PC-9 (cell line): Measurements from ENCODE around the gene NALCN. TPM values are rescaled to one million over a fixed set of nuclear protein-coding genes. Genes with fewer than 3 reads are reported as not detected.
A peak's percentile ranks its signal among the peaks of the same experiment; 100 is the strongest.

Source experiments
- BruUV-seq: library from RNA; stranded (reverse); fragments of 400-500 nt; replicated peaks from 2 replicates; lab custom pipeline; 2021; lab: Mats Ljungman, UMichigan
- CTCF ChIA-PET: fragments of 300-600 bp; sonication (Branson Sonifier 250); formaldehyde crosslinking; loops from one replicate; lab custom pipeline; 2022; ENCODE audit warnings: antibody characterized with exemption; lab: Charles Lee
- POLR2A ChIA-PET: fragments of 300-600 bp; sonication (Branson Sonifier 250); formaldehyde crosslinking; loops from one replicate; lab custom pipeline; 2022; ENCODE audit warnings: antibody characterized with exemption; ENCODE audit not compliant: unreplicated experiment; lab: Charles Lee
- DNase-seq, 2 experiments: peaks; one replicate each; pipeline versions ENCODE4 v3.0.0 to v3.0.0-alpha.2; 2015 to 2022; ENCODE audit warnings: mixed read lengths in 1 of 2
- H2AFZ ChIP-seq: fragments of 200-600 bp; sonication (generic); 2 replicates; pipeline ENCODE4 v1.8.1; 2017; ENCODE audit warnings: antibody characterized with exemption
- H3F3A ChIP-seq: fragments of 200-600 bp; sonication (generic); 2 replicates; pipeline ENCODE4 v1.8.1; 2017; ENCODE audit warnings: antibody characterized with exemption, mild to moderate bottlenecking, low read depth; ENCODE audit not compliant: insufficient read depth
- H3K27ac ChIP-seq: fragments of 200-600 bp; sonication (generic); 2 replicates; pipeline ENCODE4 v1.6.1; 2016; ENCODE audit warnings: mixed run types
- H3K27me3 ChIP-seq: fragments of 200-600 bp; sonication (generic); 2 replicates; pipeline ENCODE4 v1.6.1; 2016; ENCODE audit warnings: low read depth, mixed run types; ENCODE audit not compliant: insufficient read depth
- H3K36me3 ChIP-seq: fragments of 200-600 bp; sonication (generic); 2 replicates; pipeline ENCODE4 v1.6.1; 2016; ENCODE audit warnings: low read depth, mixed run types
- H3K4me1 ChIP-seq: fragments of 200-600 bp; sonication (generic); replicated peaks from 2 replicates; pipeline ENCODE4 v1.6.1; 2016; ENCODE audit warnings: mixed run types; ENCODE audit not compliant: insufficient read depth
- H3K4me2 ChIP-seq: fragments of 200-600 bp; sonication (generic); 2 replicates; pipeline ENCODE4 v1.6.1; 2017; ENCODE audit warnings: mixed run types
- H3K4me3 ChIP-seq: fragments of 200-600 bp; sonication (generic); 2 replicates; pipeline ENCODE4 v1.6.1; 2016; ENCODE audit warnings: mixed run types
- H3K79me2 ChIP-seq: fragments of 200-600 bp; sonication (generic); 2 replicates; pipeline ENCODE4 v1.6.1; 2017; ENCODE audit warnings: low read depth, mixed run types
- H3K9me2 ChIP-seq: fragments of 200-600 bp; sonication (generic); 2 replicates; pipeline ENCODE4 v1.8.1; 2017; ENCODE audit warnings: mild to moderate bottlenecking; ENCODE audit not compliant: insufficient read depth
- H3K9me3 ChIP-seq: fragments of 200-600 bp; sonication (generic); 2 replicates; pipeline ENCODE4 v1.8.1; 2016; ENCODE audit warnings: low read depth; ENCODE audit not compliant: insufficient read depth
- H4K20me1 ChIP-seq: fragments of 200-600 bp; sonication (generic); 2 replicates; pipeline ENCODE4 v1.8.1; 2017; ENCODE audit not compliant: insufficient read depth
- CTCF ChIP-seq: fragments of 200-600 bp; sonication (generic); conservative IDR thresholded peaks from 2 replicates; pipeline ENCODE4 v1.6.1; 2017; ENCODE audit warnings: mixed run types, antibody characterized with exemption, mild to moderate bottlenecking, moderate library complexity
- EZH2 ChIP-seq: fragments of 200-600 bp; sonication (generic); IDR thresholded peaks from 2 replicates; pipeline ENCODE4 v1.8.0; 2017; ENCODE audit warnings: antibody characterized with exemption, low read depth
- intact Hi-C: fragments of 100-400 bp; cut with micrococcal nuclease; formaldehyde crosslinking; loops from one replicate; pipeline ENCODE4 v1.10.0; 2022; ENCODE audit not compliant: unreplicated experiment
- total RNA-seq: library from RNA; stranded (reverse); gene quantifications from 2 replicates; pipeline ENCODE4 v1.2.3, GENCODE V29; 2021

The NALCN gene
- total RNA-seq, 1 experiment from 2014 or later: 7.7 TPM

GRCh38 chr13:101309014-101309619, 107.2 kb downstream of the NALCN start:
- Histone ChIP-seq H3K4me3 (no peak overlapping the region), H3K27ac (peak overlapping the region; percentile 24; the same call in 1 of the 2 replicates), H3F3A (no peaks in the 10 kb centered on the region), H3K9me2 (no peaks in the 10 kb centered on the region), H3K27me3 (no peaks in the 10 kb centered on the region), H3K4me1 (peaks cover 12% of the 10 kb centered on the region; the same call in 1 of the 2 replicates), H4K20me1 (no peaks in the 10 kb centered on the region), H3K4me2 (no peak overlapping the region), H2AFZ (no peak overlapping the region), H3K9me3 (no peaks in the 10 kb centered on the region), H3K36me3 (0 out of 2 replicates have a peak, but pooled peaks cover 4% of the 10 kb centered on the region), H3K79me2 (no peaks in the 10 kb centered on the region)
- peak; percentile 16 to 73 for DNase-seq
- ChIA-PET CTCF (no interaction called here), POLR2A (interaction anchor here (0.6 kb wide), 2 partner anchors 89 to 115 kb away, joined by 3 read pairs; no protein-coding TSS in a partner anchor)
- intact Hi-C loops: loop anchor here (1.0 to 10.0 kb wide), 5 partner anchors 141 to 446 kb away; no protein-coding TSS in a partner anchor
- TF ChIP-seq CTCF (no peak), EZH2 (no peak)
- BruUV-seq: no TSS peak

- Histone ChIP-seq H3K36me3 (0 out of 2 replicates have a peak, but pooled peaks cover 4% of the 10 kb centered on the region), H3K9me2 (no peaks in the 10 kb centered on the region), H3K4me1 (peaks cover 12% of the 10 kb centered on the region; the same call in 1 of the 2 replicates), H3F3A (no peaks in the 10 kb centered on the region), H4K20me1 (no peaks in the 10 kb centered on the region), H3K79me2 (no peaks in the 10 kb centered on the region), H3K9me3 (no peaks in the 10 kb centered on the region), H3K27me3 (no peaks in the 10 kb centered on the region), H3K4me3 (no peak overlapping the region), H3K27ac (peak overlapping the region; percentile 24; the same call in 1 of the 2 replicates), H3K4me2 (no peak overlapping the region), H2AFZ (no peak overlapping the region)
- TF ChIP-seq CTCF (no peak), EZH2 (no peak)
- no TSS peak for BruUV-seq
- intact Hi-C loops: loop anchor here (1.0 to 10.0 kb wide), 5 partner anchors 142 to 446 kb away; no protein-coding TSS in a partner anchor
- ChIA-PET POLR2A (no interaction called here), CTCF (interaction anchor here (0.6 kb wide), 1 partner anchor 203 kb away, joined by 3 read pairs; no protein-coding TSS in a partner anchor)
- DNase-seq: peak in 1 of 2 experiments; percentile 40
Measured at GRCh38 chr13:101308247-101309013, 107.9 kb downstream of the NALCN start.

- Histone ChIP-seq H3K9me3 (no peaks in the 10 kb centered on the region), H2AFZ (no peak overlapping the region), H3K4me1 (peaks cover 12% of the 10 kb centered on the region; the same call in 1 of the 2 replicates), H3K4me3 (no peak overlapping the region), H4K20me1 (no peaks in the 10 kb centered on the region), H3K4me2 (no peak overlapping the region), H3K27ac (no peak overlapping the region), H3K79me2 (no peaks in the 10 kb centered on the region), H3F3A (no peaks in the 10 kb centered on the region), H3K9me2 (no peaks in the 10 kb centered on the region), H3K36me3 (0 out of 2 replicates have a peak, but pooled peaks cover 4% of the 10 kb centered on the region), H3K27me3 (no peaks in the 10 kb centered on the region)
- TF ChIP-seq EZH2 (no peak), CTCF (no peak)
- intact Hi-C loops: loop anchor here (5.0 to 10.0 kb wide), 2 partner anchors 155 to 448 kb away; no protein-coding TSS in a partner anchor
- no TSS peak for BruUV-seq
- CTCF ChIA-PET: no interaction called here
- POLR2A ChIA-PET: no interaction called here
- DNase-seq: no peak
Measured at GRCh38 chr13:101307181-101307701, 109.1 kb downstream of the NALCN start.
